ENCODE data around the gene PLXNA2. TPM values are rescaled to one million over a fixed set of nuclear protein-coding genes. Genes with fewer than 3 reads are reported as not detected.

Gene PLXNA2
- total and polyA plus RNA-seq, 2 donors (not counting 1 experiment from before 2014, with no cell fraction given), result 0.31 to 1.2 TPM

- TF ChIP-seq CTCF (IDR thresholded peaks at IDR 0.05) (no peak), EZH2 (IDR thresholded peaks at IDR 0.05; ENCODE audit: borderline replicate concordance, insufficient read depth, low read depth, low read length, poor library complexity, severe bottlenecking) (no peak)
- no peaks in the 10 kb centered on the region for H3K36me3 ChIP-seq (replicated peaks in 1 of 2; ENCODE audit: control extremely low read depth in 1 of 2, control insufficient read depth in 1 of 2, extremely low read depth in 1 of 2, insufficient read depth in 2 of 2, low read length in 1 of 2)
- no peak overlapping the region for H3K27ac ChIP-seq (ENCODE audit: low read length in 2 of 2)
- ChIA-PET CTCF (interaction anchor here (2.1 kb wide), 1 partner anchor 8 kb away, joined by 6 read pairs; no protein-coding TSS in a partner anchor), POLR2A (no interaction called here)
- H3K4me1 ChIP-seq (ENCODE audit: control insufficient read depth in 2 of 2, insufficient read depth in 2 of 2, low read length in 2 of 2), result no peaks in the 10 kb centered on the region
- H3K9me3 Mint-ChIP-seq (ENCODE audit: insufficient read depth), result no peaks in the 10 kb centered on the region
- H3K27me3 ChIP-seq (replicated peaks in 1 of 4; ENCODE audit: control extremely low read depth in 1 of 4, control insufficient read depth in 3 of 4, insufficient read depth in 4 of 4, low read length in 3 of 4), result no peaks in the 10 kb centered on the region
- no peaks in the 10 kb centered on the region for H3K79me2 ChIP-seq (ENCODE audit: control insufficient read depth, insufficient read depth, low read length)
- H3K4me2 ChIP-seq (replicated peaks; ENCODE audit: low read depth, low read length, poor library complexity, severe bottlenecking), result no peak overlapping the region
- DNase-seq, result no peak
- no peaks in the 10 kb centered on the region for H3K9me3 ChIP-seq (ENCODE audit: control extremely low read depth in 1 of 3, control insufficient read depth in 2 of 3, insufficient read depth in 1 of 3, low read length in 2 of 3)
- H3K9ac ChIP-seq (ENCODE audit: low read length), result no peak overlapping the region
- no peak overlapping the region for H3K27ac Mint-ChIP-seq
- H3K27me3 Mint-ChIP-seq, result peaks cover 13% of the 10 kb centered on the region
- H3K4me1 Mint-ChIP-seq, result no peaks in the 10 kb centered on the region
- no peak for ATAC-seq (ENCODE audit: low read depth)
- intact Hi-C loops (cut with micrococcal nuclease), result no loop called here
- no peak overlapping the region for H3K4me3 ChIP-seq (ENCODE audit: control extremely low read depth in 1 of 5, extremely low read depth in 1 of 5, insufficient read depth in 1 of 5, low read depth in 2 of 5, low read length in 4 of 5)
- 72% methylated on average over 10 of the region's 13 CpGs for WGBS (ENCODE audit: insufficient coverage)
- no peak overlapping the region for H2AFZ ChIP-seq (ENCODE audit: insufficient read depth, low read depth, low read length, poor library complexity, severe bottlenecking)
- no peak overlapping the region for H3K4me3 Mint-ChIP-seq
- H4K20me1 ChIP-seq (ENCODE audit: control insufficient read depth, insufficient read depth, low read length, poor library complexity, severe bottlenecking), result no peaks in the 10 kb centered on the region
These were observed 214.6 kb downstream of the PLXNA2 start for GRCh38 chr1:208029381-208030287.

- Mint-ChIP-seq H3K27ac (no peak overlapping the region), H3K27me3 (peaks cover 13% of the 10 kb centered on the region), H3K9me3 (ENCODE audit: insufficient read depth) (no peaks in the 10 kb centered on the region), H3K4me1 (no peaks in the 10 kb centered on the region), H3K4me3 (no peak overlapping the region)
- no peak overlapping the region for H3K4me3 ChIP-seq (ENCODE audit: control extremely low read depth in 1 of 5, extremely low read depth in 1 of 5, insufficient read depth in 1 of 5, low read depth in 2 of 5, low read length in 4 of 5)
- no peak for DNase-seq
- H3K79me2 ChIP-seq (ENCODE audit: control insufficient read depth, insufficient read depth, low read length), result no peaks in the 10 kb centered on the region
- intact Hi-C loops (cut with micrococcal nuclease), result no loop called here
- no peak overlapping the region for H2AFZ ChIP-seq (ENCODE audit: insufficient read depth, low read depth, low read length, poor library complexity, severe bottlenecking)
- no peaks in the 10 kb centered on the region for H3K27me3 ChIP-seq (replicated peaks in 1 of 4; ENCODE audit: control extremely low read depth in 1 of 4, control insufficient read depth in 3 of 4, insufficient read depth in 4 of 4, low read length in 3 of 4)
- 94% methylated on average over 7 of the region's 7 CpGs for WGBS (ENCODE audit: insufficient coverage)
- H3K9ac ChIP-seq (ENCODE audit: low read length), result no peak overlapping the region
- H3K9me3 ChIP-seq (ENCODE audit: control extremely low read depth in 1 of 3, control insufficient read depth in 2 of 3, insufficient read depth in 1 of 3, low read length in 2 of 3), result no peaks in the 10 kb centered on the region
- no peak for TF ChIP-seq CTCF (IDR thresholded peaks at IDR 0.05)
- no peak for TF ChIP-seq EZH2 (IDR thresholded peaks at IDR 0.05; ENCODE audit: borderline replicate concordance, insufficient read depth, low read depth, low read length, poor library complexity, severe bottlenecking)
- H3K4me1 ChIP-seq (ENCODE audit: control insufficient read depth in 2 of 2, insufficient read depth in 2 of 2, low read length in 2 of 2), result no peaks in the 10 kb centered on the region
- H3K4me2 ChIP-seq (replicated peaks; ENCODE audit: low read depth, low read length, poor library complexity, severe bottlenecking), result no peak overlapping the region
- H3K36me3 ChIP-seq (replicated peaks in 1 of 2; ENCODE audit: control extremely low read depth in 1 of 2, control insufficient read depth in 1 of 2, extremely low read depth in 1 of 2, insufficient read depth in 2 of 2, low read length in 1 of 2), result no peaks in the 10 kb centered on the region
- CTCF ChIA-PET, result no interaction called here
- H4K20me1 ChIP-seq (ENCODE audit: control insufficient read depth, insufficient read depth, low read length, poor library complexity, severe bottlenecking), result no peaks in the 10 kb centered on the region
- H3K27ac ChIP-seq (ENCODE audit: low read length in 2 of 2), result no peak overlapping the region
- ATAC-seq (ENCODE audit: low read depth), result no peak
- POLR2A ChIA-PET, result no interaction called here
These were observed 215.7 kb downstream of the PLXNA2 start for GRCh38 chr1:208028526-208028925.
